Measurements from ENCODE around the gene KLHL21.

The KLHL21 gene

GRCh38 chr1:6546326-6546725 is 56.3 kb downstream of the KLHL21 start:
- DNase-seq: peak; percentile 9 to 22

- no peak for DNase-seq
These were observed 57.2 kb downstream of the KLHL21 start for GRCh38 chr1:6545276-6546112.

- no peak for DNase-seq
These were observed 57.8 kb downstream of the KLHL21 start for GRCh38 chr1:6544831-6545230.
